GM13976 (cell line): ENCODE results near the gene E2F7.

Experiments used
- DNase-seq: peaks from one replicate; pipeline ENCODE4 v3.0.0; 2012; ENCODE audit warnings: low spot score
- CTCF ChIP-seq: IDR thresholded peaks from 2 replicates; pipeline ENCODE4 v1.5.1; 2012; ENCODE audit warnings: borderline replicate concordance, mild to moderate bottlenecking; ENCODE audit not compliant: insufficient read depth; ENCODE audit errors: extremely low read depth, missing control alignments, control extremely low read depth
- in situ Hi-C: fragments of 300-500 bp; cut with MboI; formaldehyde crosslinking; loops from one replicate; pipeline ENCODE4 v1.12.0; 2022; ENCODE audit warnings: low sequenced_read_pairs, mixed read lengths, inconsistent platforms; ENCODE audit not compliant: unreplicated experiment

E2F7 gene

GRCh38 chr12:77002382-77002781, 63.0 kb downstream of the E2F7 start:
- TF ChIP-seq CTCF = no peak
- in situ Hi-C loops = loop anchor here (25.0 kb wide), 1 partner anchor 390 kb away; no protein-coding TSS in a partner anchor
- DNase-seq = no peak

- TF ChIP-seq CTCF = no peak
- in situ Hi-C loops = loop anchor here (25.0 kb wide), 1 partner anchor 389 kb away; no protein-coding TSS in a partner anchor
- DNase-seq = no peak
These were observed 64.1 kb downstream of the E2F7 start for GRCh38 chr12:77001276-77001675.

- TF ChIP-seq CTCF = no peak
- in situ Hi-C loops = no loop called here
- DNase-seq = no peak
These were observed 66.3 kb downstream of the E2F7 start for GRCh38 chr12:76998908-76999556.

GRCh38 chr12:76998386-76998785, 67.0 kb downstream of the E2F7 start:
- in situ Hi-C loops = no loop called here
- no peak for DNase-seq
- TF ChIP-seq CTCF = no peak

GRCh38 chr12:76997011-76997780, 68.2 kb downstream of the E2F7 start:
- in situ Hi-C loops = no loop called here
- DNase-seq = no peak
- no peak for TF ChIP-seq CTCF

GRCh38 chr12:76990716-76991115, 74.7 kb downstream of the E2F7 start:
- TF ChIP-seq CTCF = no peak
- no peak for DNase-seq
- in situ Hi-C loops = no loop called here

- in situ Hi-C loops = no loop called here
- TF ChIP-seq CTCF = no peak
- DNase-seq = no peak
These were observed 80.8 kb downstream of the E2F7 start for GRCh38 chr12:76984566-76984965.
